Left lung (tissue), 10 donors: ENCODE measurements around the gene ZSCAN31. TPM values are rescaled to one million over a fixed set of nuclear protein-coding genes. Genes with fewer than 3 reads are reported as not detected.
A peak's percentile ranks its signal among the peaks of the same experiment; 100 is the strongest.

Source experiments
- ATAC-seq: fragments of 200-7000 bp; cut with Tn5 transposase; one replicate; pipeline ENCODE4 v1.9.1; 2020; ENCODE audit warnings: moderate library complexity
- DNase-seq, 4 donors: peaks; one replicate each; pipeline ENCODE4 v3.0.0-alpha.2; 2013 to 2020
- H3K27ac ChIP-seq, 2 donors: fragments of 200-600 bp; sonication (generic) in 1 of 2; one replicate each; pipeline versions ENCODE4 v1.5.0 to v1.8.0; 2020 to 2021
- H3K27me3 ChIP-seq, 2 donors: fragments of 200-600 bp; sonication (generic) in 1 of 2; one replicate each; pipeline versions ENCODE4 v1.5.0 to v1.8.0; 2020 to 2021
- H3K36me3 ChIP-seq, 2 donors: fragments of 200-600 bp; sonication (generic) in 1 of 2; one replicate each; pipeline versions ENCODE4 v1.5.0 to v1.8.0; 2020 to 2021
- H3K4me1 ChIP-seq, 2 donors: fragments of 200-600 bp; one replicate each; pipeline ENCODE4 v1.8.0; 2021
- H3K4me3 ChIP-seq, 2 donors: fragments of 200-600 bp; sonication (generic) in 1 of 2; one replicate each; pipeline versions ENCODE4 v1.5.0 to v1.8.0; 2020 to 2021; ENCODE audit warnings: mild to moderate bottlenecking in 1 of 2
- H3K9me3 ChIP-seq, 2 donors: fragments of 200-600 bp; sonication (generic) in 1 of 2; one replicate each; pipeline versions ENCODE4 v1.5.0 to v1.8.0; 2020 to 2021
- intact Hi-C, 2 donors: fragments of 100-400 bp; cut with DNase I; formaldehyde crosslinking; loops; one replicate each; pipeline versions ENCODE4 v1.11.2 to v1.14.2; 2022
- polyA plus RNA-seq, 6 donors: library from polyadenylated mRNA; unstranded; fragments of 120-200 nt; gene quantifications; one replicate each; pipeline ENCODE4 v1.2.1, GENCODE V29; 2013; ENCODE audit not compliant: insufficient read length in 6 of 6
- total RNA-seq, 2 donors: library from RNA; stranded (reverse); fragmentation: NEBNext Ultra II Directional; extraction: Animal tissue kit (Norgen Biotek cat#: 25700); gene quantifications; one replicate each; pipeline ENCODE4 v1.2.1, GENCODE V29; 2021
- TF ChIP-seq, protein P1 (sequence below), 2 donors: fragments of 200-600 bp; sonication (generic) in 1 of 2; IDR thresholded peaks; one replicate each; pipeline versions ENCODE4 v1.5.0 to v1.8.0; 2021; ENCODE audit warnings: antibody characterized with exemption in 2 of 2
- donor health status: DM: no; HTN: yes; CAD: no.
- donor health status: DM: no; HTN: no; CAD: no.

The ZSCAN31 gene
- total and polyA plus RNA-seq, 8 donors, result 7.1 to 30.8 (median 10.9) TPM

DNA sequence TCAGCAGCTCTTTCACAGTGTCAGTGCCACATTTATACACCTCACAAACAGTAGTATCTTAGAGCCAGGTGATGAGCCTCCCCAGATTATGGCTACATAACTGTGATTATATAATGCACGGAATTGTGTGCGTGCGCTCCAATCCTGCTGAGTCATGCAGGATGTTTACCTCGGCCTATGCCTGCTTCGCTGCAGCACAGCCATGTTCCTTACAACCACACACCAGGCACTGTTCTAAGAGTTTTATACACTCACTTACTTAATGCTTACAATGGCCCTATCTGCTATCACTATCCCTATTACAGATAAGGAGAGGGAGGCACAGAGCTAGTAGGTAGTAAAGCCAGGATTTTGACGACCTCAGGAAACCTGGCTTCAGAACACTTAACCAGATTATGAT, 21.1 kb upstream of the ZSCAN31 start:
- Histone ChIP-seq H3K27me3 (no peaks in the 10 kb centered on the region), H3K4me3 (no peak overlapping the region), H3K27ac (no peak overlapping the region), H3K4me1 (peaks cover 5 to 24% of the 10 kb centered on the region in 2 donors), H3K36me3 (peaks cover 0 to 17% of the 10 kb centered on the region in 2 donors), H3K9me3 (no peaks in the 10 kb centered on the region)
- intact Hi-C loops, result loop anchor here in 1 of 2 donors (5.0 kb wide), 1 partner anchor 225 kb away; no protein-coding TSS in a partner anchor
- TF ChIP-seq, protein P1, sequence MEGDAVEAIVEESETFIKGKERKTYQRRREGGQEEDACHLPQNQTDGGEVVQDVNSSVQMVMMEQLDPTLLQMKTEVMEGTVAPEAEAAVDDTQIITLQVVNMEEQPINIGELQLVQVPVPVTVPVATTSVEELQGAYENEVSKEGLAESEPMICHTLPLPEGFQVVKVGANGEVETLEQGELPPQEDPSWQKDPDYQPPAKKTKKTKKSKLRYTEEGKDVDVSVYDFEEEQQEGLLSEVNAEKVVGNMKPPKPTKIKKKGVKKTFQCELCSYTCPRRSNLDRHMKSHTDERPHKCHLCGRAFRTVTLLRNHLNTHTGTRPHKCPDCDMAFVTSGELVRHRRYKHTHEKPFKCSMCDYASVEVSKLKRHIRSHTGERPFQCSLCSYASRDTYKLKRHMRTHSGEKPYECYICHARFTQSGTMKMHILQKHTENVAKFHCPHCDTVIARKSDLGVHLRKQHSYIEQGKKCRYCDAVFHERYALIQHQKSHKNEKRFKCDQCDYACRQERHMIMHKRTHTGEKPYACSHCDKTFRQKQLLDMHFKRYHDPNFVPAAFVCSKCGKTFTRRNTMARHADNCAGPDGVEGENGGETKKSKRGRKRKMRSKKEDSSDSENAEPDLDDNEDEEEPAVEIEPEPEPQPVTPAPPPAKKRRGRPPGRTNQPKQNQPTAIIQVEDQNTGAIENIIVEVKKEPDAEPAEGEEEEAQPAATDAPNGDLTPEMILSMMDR (IDR thresholded peaks at IDR 0.05), result no peak
- DNase-seq (no peak), ATAC-seq (no peak)

DNA sequence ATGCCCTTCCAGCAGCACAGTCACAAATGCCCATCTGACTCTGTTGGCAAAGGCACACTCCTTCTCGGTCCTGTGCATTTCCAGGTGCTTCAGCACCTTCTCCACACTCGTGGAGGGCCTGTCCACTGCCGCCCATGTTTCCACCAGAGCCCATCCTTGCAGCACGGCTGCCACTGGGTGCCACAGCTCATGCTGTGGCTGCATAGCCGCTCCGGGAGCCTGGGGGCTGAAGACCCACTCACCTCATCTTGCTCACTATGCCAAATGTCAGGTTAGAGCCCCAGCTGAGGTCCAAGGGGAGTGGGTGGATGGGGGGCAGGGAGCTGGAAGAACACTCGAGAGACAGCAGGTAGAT, 20.7 kb upstream of the ZSCAN31 start:
- no peaks in the 10 kb centered on the region for H3K27me3 ChIP-seq
- H3K36me3 ChIP-seq, result peaks cover 0 to 13% of the 10 kb centered on the region in 2 donors
- ATAC-seq (no peak), DNase-seq (peak in 1 of 4 donors; percentile 66)
- H3K4me1 ChIP-seq, result peaks cover 5 to 28% of the 10 kb centered on the region in 2 donors
- H3K4me3 ChIP-seq, result no peak overlapping the region
- intact Hi-C loops, result loop anchor here in 1 of 2 donors (5.0 kb wide), 1 partner anchor 224 kb away; no protein-coding TSS in a partner anchor
- H3K27ac ChIP-seq, result peak overlapping the region in 1 of 2 donors; percentile 77
- H3K9me3 ChIP-seq, result no peaks in the 10 kb centered on the region
- TF ChIP-seq, protein P1 (IDR thresholded peaks at IDR 0.05), result no peak

DNA sequence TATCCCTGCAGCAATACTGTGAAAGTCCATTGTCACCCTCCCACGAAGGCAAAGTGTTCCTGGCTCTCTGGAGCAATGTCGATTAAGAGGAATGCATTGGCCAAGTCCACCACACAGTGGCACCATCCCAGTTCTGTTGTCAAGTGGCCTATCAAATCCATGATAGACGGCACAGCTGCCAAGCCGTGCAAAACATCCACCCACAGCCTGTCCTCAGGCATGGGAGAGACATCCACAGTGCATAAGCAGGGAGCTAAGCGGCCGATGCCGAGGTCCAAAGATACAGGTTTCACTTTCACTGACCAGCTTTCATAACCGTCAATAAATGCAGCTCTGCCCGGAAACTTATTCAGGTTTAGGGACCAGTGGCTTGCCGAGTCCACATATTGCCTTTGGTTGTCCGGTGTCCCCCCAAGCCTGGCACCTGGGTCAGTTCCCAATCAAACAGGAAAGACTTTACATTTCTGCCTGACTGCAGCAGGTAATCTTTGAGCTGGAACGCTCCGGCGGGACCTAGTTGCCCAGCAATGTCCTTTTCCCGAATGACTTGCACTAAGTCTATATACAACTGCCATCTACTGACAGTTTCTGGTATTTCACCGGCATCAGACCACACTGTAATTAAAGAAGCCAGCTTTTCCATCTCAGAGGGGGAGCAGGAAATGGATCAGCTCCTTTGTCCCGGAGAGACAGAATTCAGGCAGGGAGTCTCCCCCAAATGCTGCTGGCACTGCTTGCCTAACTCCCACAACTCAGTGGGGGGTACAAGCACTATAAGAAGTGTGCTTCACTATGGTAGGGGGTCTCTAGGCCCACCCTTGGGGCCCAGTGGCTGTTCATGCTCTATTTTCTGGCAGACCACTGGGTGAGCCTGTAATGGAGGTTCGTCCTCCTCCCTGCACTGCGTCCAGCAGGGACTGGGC, 20.1 kb upstream of the ZSCAN31 start:
- Histone ChIP-seq H3K4me3 (peak overlapping the region; percentile 50), H3K9me3 (no peaks in the 10 kb centered on the region), H3K4me1 (peaks cover 6 to 34% of the 10 kb centered on the region in 2 donors), H3K27ac (peak overlapping the region; percentile 77 to 86), H3K36me3 (peaks cover 0 to 8% of the 10 kb centered on the region in 2 donors), H3K27me3 (no peaks in the 10 kb centered on the region)
- TF ChIP-seq, protein P1 (IDR thresholded peaks at IDR 0.05), result peak; percentile 71 to 74
- DNase-seq, result peak; percentile 75 to 92 (median 82)
- intact Hi-C loops, result loop anchor here in 1 of 2 donors (5.0 kb wide), 1 partner anchor 224 kb away; no protein-coding TSS in a partner anchor
- peak; percentile 94 for ATAC-seq

DNA sequence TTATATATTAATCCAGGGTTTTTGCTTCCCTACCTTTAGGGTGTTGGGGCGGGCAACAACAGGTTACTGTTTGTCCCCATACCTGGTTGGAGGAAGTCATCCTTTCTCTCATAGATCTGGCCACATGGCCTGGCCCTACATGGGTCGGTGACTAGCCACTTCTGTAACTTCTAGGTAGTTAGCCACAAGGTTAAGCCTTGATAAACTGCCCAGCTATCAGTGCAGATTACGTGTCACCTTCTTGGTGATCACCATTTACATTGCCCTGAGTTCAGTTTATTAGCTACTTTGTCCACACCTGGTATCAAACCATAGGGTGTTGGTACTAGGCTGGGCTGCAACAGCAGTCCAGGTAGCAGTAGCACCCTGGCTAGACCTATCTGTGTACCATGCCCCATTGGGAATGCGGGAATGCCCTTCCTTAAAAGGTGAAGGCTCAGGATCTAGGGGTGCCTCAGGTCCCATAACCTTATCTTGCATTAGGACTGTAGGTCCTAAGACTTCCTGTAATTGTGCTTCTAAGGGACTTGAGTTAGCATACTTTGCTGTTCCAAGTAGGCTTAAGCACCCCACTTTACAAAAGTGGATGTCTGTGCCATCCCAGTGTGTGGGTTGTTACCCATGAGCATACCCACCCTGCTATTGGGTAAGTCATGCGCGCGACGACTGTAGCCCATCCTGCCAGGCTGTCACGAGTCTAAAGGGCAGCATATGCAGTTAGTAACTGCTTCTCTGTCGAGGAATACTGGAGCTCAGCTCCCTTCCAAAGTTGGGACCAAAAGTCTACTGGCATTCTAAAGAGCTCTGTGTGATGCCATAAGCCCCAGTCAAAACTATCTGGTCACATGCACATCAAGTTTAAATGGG, 19.0 kb upstream of the ZSCAN31 start:
- intact Hi-C loops, result loop anchor here in 1 of 2 donors (5.0 kb wide), 1 partner anchor 223 kb away; no protein-coding TSS in a partner anchor
- ATAC-seq (peak; percentile 4), DNase-seq (no peak)
- H3K4me1 ChIP-seq, result peaks cover 12 to 44% of the 10 kb centered on the region in 2 donors
- no peaks in the 10 kb centered on the region for H3K9me3 ChIP-seq
- peak overlapping the region; percentile 77 to 86 for H3K27ac ChIP-seq
- H3K4me3 ChIP-seq, result peak overlapping the region in 1 of 2 donors; percentile 50
- H3K36me3 ChIP-seq, result peaks cover 0 to 5% of the 10 kb centered on the region in 2 donors
- TF ChIP-seq, protein P1 (IDR thresholded peaks at IDR 0.05), result no peak
- H3K27me3 ChIP-seq, result no peaks in the 10 kb centered on the region
